Kidney (tissue), 14 donors: ENCODE data around the gene PTOV1. TPM values are rescaled to one million over a fixed set of nuclear protein-coding genes. Genes with fewer than 3 reads are reported as not detected.

Experiments used
- DNase-seq, 5 donors: peaks; one replicate each; pipeline ENCODE4 v3.0.0-alpha.2; 2013 to 2020
- FAIRE-seq: peaks from 2 replicates; lab custom pipeline; 2012; peaks lifted over from hg19 to GRCh38; lab: Jason Lieb, UNC
- H3K27ac ChIP-seq, 2 donors: one replicate each; pipeline ENCODE4 v1.7.0; 2013; ENCODE audit warnings: low read depth in 2 of 2, low read length in 2 of 2, inconsistent platforms in 1 of 2
- H3K27me3 ChIP-seq: one replicate; pipeline ENCODE4 v1.7.1; 2013; ENCODE audit warnings: low read length, inconsistent platforms; ENCODE audit not compliant: control insufficient read depth, insufficient read depth
- H3K36me3 ChIP-seq, 3 donors: one replicate each; pipeline versions ENCODE4 v1.7.0 to v1.7.1; 2013; ENCODE audit warnings: low read length in 3 of 3, control low read depth in 1 of 3, inconsistent platforms in 1 of 3; ENCODE audit not compliant: insufficient read depth in 3 of 3, control insufficient read depth in 2 of 3
- H3K4me1 ChIP-seq, 3 donors: one replicate each; pipeline versions ENCODE4 v1.7.0 to v1.7.1; 2013; ENCODE audit warnings: low read length in 3 of 3, inconsistent platforms in 1 of 3, low read depth in 1 of 3; ENCODE audit not compliant: control insufficient read depth in 2 of 3, insufficient read depth in 2 of 3
- H3K4me3 ChIP-seq, 3 donors: one replicate each; pipeline versions ENCODE4 v1.7.0 to v1.8.1; 2013; ENCODE audit warnings: low read length in 3 of 3, control low read depth in 1 of 3, inconsistent platforms in 1 of 3
- H3K9ac ChIP-seq, 3 donors: one replicate each; pipeline versions ENCODE4 v1.7.0 to v1.7.1; 2013; ENCODE audit warnings: low read length in 3 of 3, control low read depth in 1 of 3, inconsistent platforms in 1 of 3
- H3K9me3 ChIP-seq, 3 donors: one replicate each; pipeline versions ENCODE4 v1.7.0 to v1.7.1; 2013; ENCODE audit warnings: low read length in 3 of 3, control low read depth in 1 of 3, inconsistent platforms in 1 of 3; ENCODE audit not compliant: control insufficient read depth in 2 of 3, insufficient read depth in 1 of 3
- intact Hi-C: fragments of 100-400 bp; cut with DNase I; formaldehyde crosslinking; loops from one replicate; pipeline ENCODE4 v1.11.1; 2022
- polyA plus RNA-seq: library from polyadenylated mRNA; stranded (reverse); fragments of 350-450 nt; fragmentation: Illumina TruSeq; extraction: RNeasy Lipid Tissue Mini Kit (QIAGEN cat#74804); gene quantifications from one replicate; pipeline ENCODE4 v1.2.3, GENCODE V29; 2014; ENCODE audit warnings: low read depth, low replicate concordance; ENCODE audit not compliant: insufficient read depth
- total RNA-seq: library from RNA; stranded (reverse); fragmentation: NEBNext Ultra II Directional; extraction: Animal tissue kit (Norgen Biotek cat#: 25700); gene quantifications from one replicate; pipeline ENCODE4 v1.2.1, GENCODE V29; 2021
- TF ChIP-seq, protein P1 (sequence below): IDR thresholded peaks from 3 replicates; pipeline ENCODE4 v1.5.1; 2012; ENCODE audit warnings: mild to moderate bottlenecking, moderate library complexity, borderline replicate concordance; ENCODE audit not compliant: insufficient read depth; ENCODE audit errors: extremely low read depth
- donor health status: control.
- donor health status: control.
- donor health status: control.
- donor health status: control.
- donor health status: control.
- donor health status: DM: yes; HTN: yes; CAD: no.
- donor health status: Normal renal cell carcinoma (clear cell type).

Gene PTOV1
- total and polyA plus RNA-seq, 2 donors from 2014 or later, result 118 to 235 TPM

- H3K27ac ChIP-seq, result no peak overlapping the region
- TF ChIP-seq, protein P1, sequence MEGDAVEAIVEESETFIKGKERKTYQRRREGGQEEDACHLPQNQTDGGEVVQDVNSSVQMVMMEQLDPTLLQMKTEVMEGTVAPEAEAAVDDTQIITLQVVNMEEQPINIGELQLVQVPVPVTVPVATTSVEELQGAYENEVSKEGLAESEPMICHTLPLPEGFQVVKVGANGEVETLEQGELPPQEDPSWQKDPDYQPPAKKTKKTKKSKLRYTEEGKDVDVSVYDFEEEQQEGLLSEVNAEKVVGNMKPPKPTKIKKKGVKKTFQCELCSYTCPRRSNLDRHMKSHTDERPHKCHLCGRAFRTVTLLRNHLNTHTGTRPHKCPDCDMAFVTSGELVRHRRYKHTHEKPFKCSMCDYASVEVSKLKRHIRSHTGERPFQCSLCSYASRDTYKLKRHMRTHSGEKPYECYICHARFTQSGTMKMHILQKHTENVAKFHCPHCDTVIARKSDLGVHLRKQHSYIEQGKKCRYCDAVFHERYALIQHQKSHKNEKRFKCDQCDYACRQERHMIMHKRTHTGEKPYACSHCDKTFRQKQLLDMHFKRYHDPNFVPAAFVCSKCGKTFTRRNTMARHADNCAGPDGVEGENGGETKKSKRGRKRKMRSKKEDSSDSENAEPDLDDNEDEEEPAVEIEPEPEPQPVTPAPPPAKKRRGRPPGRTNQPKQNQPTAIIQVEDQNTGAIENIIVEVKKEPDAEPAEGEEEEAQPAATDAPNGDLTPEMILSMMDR, result no peak
- no peaks in the 10 kb centered on the region for H3K9me3 ChIP-seq
- intact Hi-C loops, result no loop called here
- peaks cover 0 to 7% (median 0%) of the 10 kb centered on the region in 3 donors for H3K4me1 ChIP-seq
- no peak overlapping the region for H3K4me3 ChIP-seq
- H3K36me3 ChIP-seq, result peaks cover 2 to 22% (median 4%) of the 10 kb centered on the region in 3 donors
- no peak overlapping the region for H3K9ac ChIP-seq
- H3K27me3 ChIP-seq, result no peaks in the 10 kb centered on the region
- FAIRE-seq (no peak), DNase-seq (no peak)
These were observed 56.1 kb downstream of the PTOV1 start for GRCh38 chr19:49906879-49907564.

GRCh38 chr19:49907745-49908446 is 56.9 kb downstream of the PTOV1 start:
- intact Hi-C loops, result no loop called here
- no peak overlapping the region for H3K4me3 ChIP-seq
- H3K27me3 ChIP-seq, result no peaks in the 10 kb centered on the region
- DNase-seq, result no peak
- TF ChIP-seq, protein P1, result no peak
- H3K27ac ChIP-seq, result no peak overlapping the region
- FAIRE-seq, result no peak
- H3K4me1 ChIP-seq, result peaks cover 0 to 7% (median 0%) of the 10 kb centered on the region in 3 donors
- no peaks in the 10 kb centered on the region for H3K9me3 ChIP-seq
- H3K9ac ChIP-seq, result no peak overlapping the region
- H3K36me3 ChIP-seq, result peaks cover 2 to 26% (median 4%) of the 10 kb centered on the region in 3 donors

GRCh38 chr19:49908480-49909420 is 57.8 kb downstream of the PTOV1 start:
- Histone ChIP-seq H3K9ac (no peak overlapping the region), H3K27ac (no peak overlapping the region), H3K4me1 (peaks cover 0 to 7% (median 0%) of the 10 kb centered on the region in 3 donors), H3K4me3 (no peak overlapping the region), H3K36me3 (peaks cover 2 to 26% (median 4%) of the 10 kb centered on the region in 3 donors), H3K9me3 (no peaks in the 10 kb centered on the region), H3K27me3 (no peaks in the 10 kb centered on the region)
- intact Hi-C loops, result no loop called here
- no peak for FAIRE-seq
- DNase-seq, result no peak
- TF ChIP-seq, protein P1, result no peak
